ENCODE data around the gene ZGRF1. TPM values are rescaled to one million over a fixed set of nuclear protein-coding genes. Genes with fewer than 3 reads are reported as not detected.
A peak's percentile ranks its signal among the peaks of the same experiment; 100 is the strongest.
"Not testable (repeated sequence)": the region's sequence is repeated elsewhere in the genome, so short reads cannot be mapped to it uniquely, and the experiment has no call there.

Gene ZGRF1
- total RNA-seq, 1 donor from 2014 or later: 3.4 TPM

- intact Hi-C loops (cut with DNase I): loop anchor here (10.0 kb wide), 1 partner anchor 199 kb away; no protein-coding TSS in a partner anchor
- ATAC-seq (peak; percentile 95), DNase-seq (peak; percentile 84)
- peak; percentile 74 for TF ChIP-seq CTCF (IDR thresholded peaks at IDR 0.05)
- H3K4me1 ChIP-seq: peaks cover 14% of the 10 kb centered on the region
- H3K36me3 ChIP-seq: no peaks in the 10 kb centered on the region
- peak overlapping the region; percentile 34 for H3K4me3 ChIP-seq
- H3K27ac ChIP-seq: no peak overlapping the region
- peaks cover 68% of the 10 kb centered on the region for H3K27me3 ChIP-seq
- no peaks in the 10 kb centered on the region for H3K9me3 ChIP-seq
These were observed 112.8 kb downstream of the ZGRF1 start for GRCh38 chr4:112523764-112524505.

- Histone ChIP-seq H3K4me1 (peaks cover 14% of the 10 kb centered on the region), H3K27me3 (peaks cover 75% of the 10 kb centered on the region), H3K4me3 (peak overlapping the region; percentile 34), H3K9me3 (no peaks in the 10 kb centered on the region), H3K27ac (no peak overlapping the region), H3K36me3 (no peaks in the 10 kb centered on the region)
- DNase-seq (no peak), ATAC-seq (peak; percentile 43)
- TF ChIP-seq CTCF (IDR thresholded peaks at IDR 0.05): no peak
- intact Hi-C loops (cut with DNase I): loop anchor here (10.0 kb wide), 1 partner anchor 198 kb away; no protein-coding TSS in a partner anchor
These were observed 113.5 kb downstream of the ZGRF1 start for GRCh38 chr4:112523008-112523721.

GRCh38 chr4:112522431-112522830 is 114.3 kb downstream of the ZGRF1 start:
- H3K9me3 ChIP-seq, H3K36me3 ChIP-seq, H3K27ac ChIP-seq, H3K4me3 ChIP-seq, DNase-seq, ATAC-seq: not testable (repeated sequence)
- intact Hi-C loops (cut with DNase I): loop anchor here (10.0 kb wide), 1 partner anchor 198 kb away; no protein-coding TSS in a partner anchor
- Histone ChIP-seq H3K4me1 (peaks cover 14% of the 10 kb centered on the region), H3K27me3 (peaks cover 83% of the 10 kb centered on the region)

GRCh38 chr4:112521123-112522023 is 115.3 kb downstream of the ZGRF1 start:
- TF ChIP-seq CTCF (IDR thresholded peaks at IDR 0.05): no peak
- Histone ChIP-seq H3K36me3 (no peaks in the 10 kb centered on the region), H3K4me1 (peaks cover 23% of the 10 kb centered on the region), H3K27ac (no peak overlapping the region), H3K27me3 (peaks cover 89% of the 10 kb centered on the region), H3K4me3 (no peak overlapping the region), H3K9me3 (no peaks in the 10 kb centered on the region)
- intact Hi-C loops (cut with DNase I): loop anchor here (10.0 kb wide), 1 partner anchor 197 kb away; no protein-coding TSS in a partner anchor
- no peak for DNase-seq
- ATAC-seq: no peak

- H3K27ac ChIP-seq: no peak overlapping the region
- intact Hi-C loops (cut with DNase I): loop anchor here (10.0 kb wide), 1 partner anchor 196 kb away; no protein-coding TSS in a partner anchor
- DNase-seq (no peak), ATAC-seq (no peak)
- H3K27me3 ChIP-seq: peaks cover 92% of the 10 kb centered on the region
- no peaks in the 10 kb centered on the region for H3K9me3 ChIP-seq
- no peak for TF ChIP-seq CTCF (IDR thresholded peaks at IDR 0.05)
- H3K36me3 ChIP-seq: no peaks in the 10 kb centered on the region
- H3K4me1 ChIP-seq: peaks cover 30% of the 10 kb centered on the region
- no peak overlapping the region for H3K4me3 ChIP-seq
These were observed 116.0 kb downstream of the ZGRF1 start for GRCh38 chr4:112520598-112521122.
